Measurements from ENCODE around the gene NR2F1. TPM values are rescaled to one million over a fixed set of nuclear protein-coding genes. Genes with fewer than 3 reads are reported as not detected.

The NR2F1 gene
- total and polyA plus RNA-seq, 2 experiments from 2014 or later: not detected

- TF ChIP-seq ZNF462 (CRISPR knock-in tag; IDR thresholded peaks at IDR 0.05) (no peak), CTCF (conservative IDR thresholded peaks at IDR 0.05; ENCODE audit: low read depth in 2 of 2) (no peak), JUNB (IDR thresholded peaks at IDR 0.05; ENCODE audit: unreplicated experiment) (no peak), POLR2AphosphoS5 (IDR thresholded peaks at IDR 0.05; ENCODE audit: low read depth) (no peak), STAT1 (IDR thresholded peaks at IDR 0.05; ENCODE audit: unreplicated experiment) (no peak), CREB1 (CRISPR knock-in tag; IDR thresholded peaks at IDR 0.05; ENCODE audit: low read depth) (no peak), REST (IDR thresholded peaks at IDR 0.05; ENCODE audit: unreplicated experiment) (no peak), ZNF114 (CRISPR knock-in tag; IDR thresholded peaks at IDR 0.05) (no peak)
These were observed 33.6 kb downstream of the NR2F1 start (continued) for GRCh38 chr5:93616538-93617174.
